HG03196 (cell line): ENCODE data around the gene CCDC136.

ENCODE experiments used
- ATAC-seq: cut with Tn5 transposase; IDR thresholded peaks from one replicate; pipeline ENCODE4 v1.9.1; 2021; ENCODE audit not compliant: unreplicated experiment

CCDC136 gene

GRCh38 chr7:128843938-128844621 lies 52.3 kb downstream of the CCDC136 start:
- ATAC-seq, result no peak

GRCh38 chr7:128844777-128845311 lies 53.1 kb downstream of the CCDC136 start:
- ATAC-seq, result no peak

GRCh38 chr7:128845475-128845874 lies 53.7 kb downstream of the CCDC136 start:
- ATAC-seq, result no peak

- ATAC-seq, result no peak
Measured at GRCh38 chr7:128845987-128846386, 54.2 kb downstream of the CCDC136 start.

GRCh38 chr7:128846781-128847444 lies 55.1 kb downstream of the CCDC136 start:
- ATAC-seq, result no peak

GRCh38 chr7:128847721-128848211 lies 56.0 kb downstream of the CCDC136 start:
- ATAC-seq, result no peak

- ATAC-seq, result no peak
Measured at GRCh38 chr7:128848289-128849155, 56.8 kb downstream of the CCDC136 start.

GRCh38 chr7:128849156-128849515 lies 57.4 kb downstream of the CCDC136 start:
- no peak for ATAC-seq

- ATAC-seq, result no peak
Measured at GRCh38 chr7:128849804-128850490, 58.2 kb downstream of the CCDC136 start.

GRCh38 chr7:128852537-128853254 lies 60.9 kb downstream of the CCDC136 start:
- no peak for ATAC-seq

GRCh38 chr7:128853799-128854198 lies 62.0 kb downstream of the CCDC136 start:
- no peak for ATAC-seq

GRCh38 chr7:128854396-128854795 lies 62.6 kb downstream of the CCDC136 start:
- no peak for ATAC-seq

- ATAC-seq, result no peak
Measured at GRCh38 chr7:128855559-128855958, 63.8 kb downstream of the CCDC136 start.

GRCh38 chr7:128856001-128856718 lies 64.4 kb downstream of the CCDC136 start:
- no peak for ATAC-seq

- ATAC-seq, result no peak
Measured at GRCh38 chr7:128858380-128859231, 66.8 kb downstream of the CCDC136 start.

- ATAC-seq, result no peak
Measured at GRCh38 chr7:128859232-128860157, 67.7 kb downstream of the CCDC136 start.
